Endothelial cell of umbilical vein (primary cell): Measurements from ENCODE around the gene CTSE. TPM values are rescaled to one million over a fixed set of nuclear protein-coding genes. Genes with fewer than 3 reads are reported as not detected.

ENCODE experiments used
- BruUV-seq: library from RNA; stranded (reverse); fragments of 400-500 nt; replicated peaks from 2 replicates; lab custom pipeline; 2021; lab: Mats Ljungman, UMichigan
- CTCF ChIA-PET: fragments of 300-600, 350-600 bp; sonication (Branson Sonifier 250); formaldehyde crosslinking; loops from one replicate; lab custom pipeline; 2021; ENCODE audit warnings: antibody characterized with exemption, inconsistent platforms; lab: Charles Lee
- POLR2A ChIA-PET: fragments of 300-600, 350-600 bp; sonication (Branson Sonifier 250); formaldehyde crosslinking; loops from one replicate; lab custom pipeline; 2021; ENCODE audit warnings: antibody characterized with exemption, inconsistent platforms; lab: Charles Lee
- DNase-seq: peaks from one replicate; pipeline ENCODE4 v3.0.0-alpha.2; 2011; ENCODE audit warnings: low read depth, low spot score
- FAIRE-seq: peaks from 2 replicates; lab custom pipeline; 2011; peaks lifted over from hg19 to GRCh38; lab: Jason Lieb, UNC
- H2AFZ ChIP-seq: 2 replicates; pipeline ENCODE4 v1.6.0; 2012; ENCODE audit warnings: low read depth, low read length, control low read depth, inconsistent platforms
- H3K27ac ChIP-seq: 2 replicates; pipeline ENCODE4 v1.5.1; 2011; ENCODE audit warnings: low read depth, mild to moderate bottlenecking, control low read depth, low read length, moderate library complexity; ENCODE audit not compliant: insufficient read depth
- H3K27me3 ChIP-seq, 2 experiments: 2 replicates each; pipeline versions ENCODE4 v1.6.0 to v1.6.1; 2011; ENCODE audit warnings: low read length in 2 of 2, mixed read lengths in 1 of 2; ENCODE audit not compliant: control insufficient read depth in 2 of 2, insufficient read depth in 2 of 2
- H3K36me3 ChIP-seq, 2 experiments: 2 replicates in 1 of 2; 3 replicates in 1 of 2; pipeline ENCODE4 v1.5.1; 2011; ENCODE audit warnings: low read length in 2 of 2, mild to moderate bottlenecking in 1 of 2, moderate library complexity in 1 of 2; ENCODE audit not compliant: control insufficient read depth in 2 of 2, insufficient read depth in 2 of 2; ENCODE audit errors: extremely low read depth in 1 of 2
- H3K4me1 ChIP-seq: 3 replicates; pipeline ENCODE4 v1.5.1; 2011; ENCODE audit warnings: mild to moderate bottlenecking, low read length; ENCODE audit not compliant: control insufficient read depth, insufficient read depth; ENCODE audit errors: extremely low read depth
- H3K4me2 ChIP-seq: 2 replicates; pipeline ENCODE4 v1.6.1; 2011; ENCODE audit warnings: low read length, control low read depth, mixed read lengths; ENCODE audit not compliant: insufficient read depth
- H3K4me3 ChIP-seq, 3 experiments: fragments of 200-600 bp in 1 of 3; sonication (generic), shearing (Covaris generic) in 1 of 3; replicated peaks in 1 of 3; 2 replicates each; pipeline ENCODE4 v1.5.1; 2011 to 2016; ENCODE audit warnings: control low read depth in 3 of 3, low read length in 3 of 3, mild to moderate bottlenecking in 2 of 3, inconsistent platforms in 1 of 3, low read depth in 1 of 3, moderate library complexity in 1 of 3; ENCODE audit not compliant: insufficient read depth in 1 of 3
- H3K79me2 ChIP-seq: 2 replicates; pipeline ENCODE4 v1.6.0; 2012; ENCODE audit warnings: low read length, inconsistent platforms; ENCODE audit not compliant: control insufficient read depth, insufficient read depth
- H3K9ac ChIP-seq: replicated peaks from 2 replicates; pipeline ENCODE3; 2011; ENCODE audit warnings: low read length, control low read depth; ENCODE audit not compliant: insufficient read depth; ENCODE audit errors: extremely low read depth
- H3K9me1 ChIP-seq: replicated peaks from 3 replicates; pipeline ENCODE4 v1.6.0; 2011; ENCODE audit warnings: mild to moderate bottlenecking, low read length; ENCODE audit not compliant: control insufficient read depth, insufficient read depth; ENCODE audit errors: extremely low read depth
- H3K9me3 ChIP-seq: replicated peaks from 2 replicates; pipeline ENCODE4 v1.5.1; 2012; ENCODE audit warnings: low read length, inconsistent platforms; ENCODE audit not compliant: control insufficient read depth, insufficient read depth
- H4K20me1 ChIP-seq: replicated peaks from 2 replicates; pipeline ENCODE3; 2011; ENCODE audit warnings: mild to moderate bottlenecking, low read length; ENCODE audit not compliant: control insufficient read depth, insufficient read depth; ENCODE audit errors: extremely low read depth
- FOS ChIP-seq: IDR thresholded peaks from 2 replicates; pipeline ENCODE4 v1.6.1; 2011; ENCODE audit warnings: mild to moderate bottlenecking, low read length, moderate library complexity, borderline replicate concordance; ENCODE audit not compliant: insufficient read depth
- GATA2 ChIP-seq: IDR thresholded peaks from 2 replicates; pipeline ENCODE4 v1.7.0; 2011; ENCODE audit warnings: low read depth, mild to moderate bottlenecking, moderate library complexity, mixed read lengths, low read length; ENCODE audit not compliant: insufficient read length, insufficient read depth
- JUN ChIP-seq: IDR thresholded peaks from 2 replicates; pipeline ENCODE4 v1.6.1; 2011; ENCODE audit warnings: borderline replicate concordance, low read depth; ENCODE audit not compliant: insufficient read length, insufficient read depth
- MYC ChIP-seq: IDR thresholded peaks from one replicate; pipeline ENCODE4 v1.6.1; 2011; ENCODE audit warnings: mild to moderate bottlenecking, low read depth, low read length
- POLR2A ChIP-seq: IDR thresholded peaks from 2 replicates; pipeline ENCODE4 v1.6.1; 2012; ENCODE audit warnings: low read depth, mild to moderate bottlenecking, control low read depth, low read length
- POLR2AphosphoS5 ChIP-seq: IDR thresholded peaks from 2 replicates; pipeline ENCODE4 v1.6.1; 2012; ENCODE audit warnings: low read depth, mild to moderate bottlenecking, control low read depth, low read length, moderate library complexity; ENCODE audit not compliant: insufficient read depth
- dilution Hi-C: fragments of 300-500 bp; cut with MboI; formaldehyde crosslinking; loops from one replicate; pipeline ENCODE4 v1.15.0; 2019; ENCODE audit warnings: low sequenced_read_pairs; ENCODE audit not compliant: extremely low pct_ligation_motif_present
- intact Hi-C: fragments of 100-400 bp; cut with micrococcal nuclease; formaldehyde crosslinking; loops from one replicate; pipeline ENCODE4 v1.10.0; 2022
- polyA plus RNA-seq, 4 experiments: library from polyadenylated mRNA; depleted of rRNA in 3 of 4; stranded (reverse) in 3 of 4; unstranded in 1 of 4; fragments of >200 nt; gene quantifications; 2 replicates each; pipeline versions ENCODE4 v1.2.1 to v1.2.3, GENCODE V29; 2011 to 2012; ENCODE audit warnings: missing spikeins in 1 of 4
- total RNA-seq: library from RNA; stranded (reverse); gene quantifications from 2 replicates; pipeline ENCODE4 v1.2.3, GENCODE V29; 2021
- TF ChIP-seq, protein P1 (sequence below): IDR thresholded peaks from 2 replicates; pipeline ENCODE4 v1.6.1; 2011; ENCODE audit not compliant: insufficient read depth, insufficient read length

The CTSE gene
- total and polyA plus RNA-seq, 2 donors (not counting 3 experiments of a cell fraction or from before 2014, with no cell fraction given) = 0.17 TPM; not detected in 1

DNA sequence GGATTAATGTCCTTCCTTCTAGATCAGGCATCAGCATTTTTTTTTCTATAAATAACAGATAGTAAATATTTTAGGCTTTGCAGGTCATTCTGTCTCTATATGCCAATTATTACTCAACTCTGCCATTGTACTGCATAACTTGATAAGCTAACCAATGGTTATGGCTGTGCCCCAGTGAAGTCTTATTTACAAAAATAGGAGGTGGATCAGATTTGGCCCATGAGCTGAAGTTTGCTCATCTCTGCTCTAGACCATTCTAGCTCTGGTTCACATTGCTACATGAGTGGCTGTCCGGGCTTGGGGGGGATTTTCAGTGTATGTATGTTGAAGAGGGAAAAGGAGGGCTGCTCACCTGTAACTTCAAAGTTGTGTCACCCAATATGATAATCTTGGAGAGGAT, 30.6 kb downstream of the CTSE start:
- intact Hi-C loops (no loop called here), dilution Hi-C loops (loop anchor here (25.0 kb wide), 1 partner anchor 119 kb away; the partner anchor contains the start of gene AVPR1B)
- Histone ChIP-seq H3K79me2 (no peaks in the 10 kb centered on the region), H3K9me3 (no peaks in the 10 kb centered on the region), H3K9me1 (no peaks in the 10 kb centered on the region), H3K4me3 (no peak overlapping the region), H2AFZ (no peak overlapping the region), H3K36me3 (no peaks in the 10 kb centered on the region), H3K4me1 (peaks cover 11% of the 10 kb centered on the region), H3K4me2 (no peak overlapping the region), H4K20me1 (no peaks in the 10 kb centered on the region), H3K27ac (no peak overlapping the region), H3K9ac (no peak overlapping the region), H3K27me3 (no peaks in the 10 kb centered on the region)
- ChIA-PET CTCF (interaction anchor here (1.0 to 3.1 kb wide), 5 partner anchors 8 to 114 kb away, joined by 3 to 17 read pairs (median 4); no protein-coding TSS in a partner anchor), POLR2A (no interaction called here)
- DNase-seq (no peak), FAIRE-seq (no peak)
- BruUV-seq = no TSS peak
- TF ChIP-seq FOS (no peak), JUN (no peak), POLR2AphosphoS5 (no peak), GATA2 (no peak), MYC (no peak), POLR2A (no peak)
- TF ChIP-seq, protein P1, sequence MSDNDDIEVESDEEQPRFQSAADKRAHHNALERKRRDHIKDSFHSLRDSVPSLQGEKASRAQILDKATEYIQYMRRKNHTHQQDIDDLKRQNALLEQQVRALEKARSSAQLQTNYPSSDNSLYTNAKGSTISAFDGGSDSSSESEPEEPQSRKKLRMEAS = no peak
